ENCODE data around the gene ADAMTS17. TPM values are rescaled to one million over a fixed set of nuclear protein-coding genes. Genes with fewer than 3 reads are reported as not detected.

The ADAMTS17 gene
- total RNA-seq, 1 donor from 2014 or later: 1.5 TPM

- Mint-ChIP-seq H3K4me1 (ENCODE audit: unreplicated experiment) (no peaks in the 10 kb centered on the region), H3K36me3 (ENCODE audit: unreplicated experiment) (no peaks in the 10 kb centered on the region), H3K4me3 (ENCODE audit: unreplicated experiment) (no peak overlapping the region), H3K27ac (ENCODE audit: unreplicated experiment) (no peak overlapping the region), H3K9me3 (ENCODE audit: unreplicated experiment) (peaks cover 1% of the 10 kb centered on the region), H3K27me3 (ENCODE audit: unreplicated experiment) (peaks cover 3% of the 10 kb centered on the region)
- no peak for TF ChIP-seq CTCF (IDR thresholded peaks at IDR 0.05)
- no peak for DNase-seq (ENCODE audit: extremely low spot score, unreplicated experiment)
Observed at GRCh38 chr15:100180921-100181320, 160.9 kb downstream of the ADAMTS17 start.

- H3K27ac Mint-ChIP-seq (ENCODE audit: unreplicated experiment): no peak overlapping the region
- no peaks in the 10 kb centered on the region for H3K4me1 Mint-ChIP-seq (ENCODE audit: unreplicated experiment)
- peaks cover 12% of the 10 kb centered on the region for H3K9me3 Mint-ChIP-seq (ENCODE audit: unreplicated experiment)
- peaks cover 3% of the 10 kb centered on the region for H3K27me3 Mint-ChIP-seq (ENCODE audit: unreplicated experiment)
- DNase-seq (ENCODE audit: extremely low spot score, unreplicated experiment): no peak
- no peaks in the 10 kb centered on the region for H3K36me3 Mint-ChIP-seq (ENCODE audit: unreplicated experiment)
- no peak overlapping the region for H3K4me3 Mint-ChIP-seq (ENCODE audit: unreplicated experiment)
- TF ChIP-seq CTCF (IDR thresholded peaks at IDR 0.05): no peak
Observed at GRCh38 chr15:100175406-100176114, 166.2 kb downstream of the ADAMTS17 start.

- H3K9me3 Mint-ChIP-seq (ENCODE audit: unreplicated experiment): peaks cover 12% of the 10 kb centered on the region
- no peaks in the 10 kb centered on the region for H3K4me1 Mint-ChIP-seq (ENCODE audit: unreplicated experiment)
- no peak overlapping the region for H3K27ac Mint-ChIP-seq (ENCODE audit: unreplicated experiment)
- no peak for TF ChIP-seq CTCF (IDR thresholded peaks at IDR 0.05)
- no peak overlapping the region for H3K4me3 Mint-ChIP-seq (ENCODE audit: unreplicated experiment)
- peaks cover 3% of the 10 kb centered on the region for H3K27me3 Mint-ChIP-seq (ENCODE audit: unreplicated experiment)
- no peak for DNase-seq (ENCODE audit: extremely low spot score, unreplicated experiment)
- no peaks in the 10 kb centered on the region for H3K36me3 Mint-ChIP-seq (ENCODE audit: unreplicated experiment)
Observed at GRCh38 chr15:100174904-100175275, 166.9 kb downstream of the ADAMTS17 start.

- H3K27ac Mint-ChIP-seq (ENCODE audit: unreplicated experiment): no peak overlapping the region
- H3K36me3 Mint-ChIP-seq (ENCODE audit: unreplicated experiment): no peaks in the 10 kb centered on the region
- peaks cover 12% of the 10 kb centered on the region for H3K9me3 Mint-ChIP-seq (ENCODE audit: unreplicated experiment)
- H3K4me1 Mint-ChIP-seq (ENCODE audit: unreplicated experiment): no peaks in the 10 kb centered on the region
- H3K27me3 Mint-ChIP-seq (ENCODE audit: unreplicated experiment): peaks cover 3% of the 10 kb centered on the region
- no peak overlapping the region for H3K4me3 Mint-ChIP-seq (ENCODE audit: unreplicated experiment)
- TF ChIP-seq CTCF (IDR thresholded peaks at IDR 0.05): no peak
- no peak for DNase-seq (ENCODE audit: extremely low spot score, unreplicated experiment)
Observed at GRCh38 chr15:100174159-100174903, 167.4 kb downstream of the ADAMTS17 start.

- Mint-ChIP-seq H3K4me3 (ENCODE audit: unreplicated experiment) (no peak overlapping the region), H3K27ac (ENCODE audit: unreplicated experiment) (no peak overlapping the region), H3K27me3 (ENCODE audit: unreplicated experiment) (no peaks in the 10 kb centered on the region), H3K4me1 (ENCODE audit: unreplicated experiment) (no peaks in the 10 kb centered on the region), H3K9me3 (ENCODE audit: unreplicated experiment) (peaks cover 12% of the 10 kb centered on the region), H3K36me3 (ENCODE audit: unreplicated experiment) (no peaks in the 10 kb centered on the region)
- TF ChIP-seq CTCF (IDR thresholded peaks at IDR 0.05): no peak
- no peak for DNase-seq (ENCODE audit: extremely low spot score, unreplicated experiment)
Observed at GRCh38 chr15:100172356-100173024, 169.3 kb downstream of the ADAMTS17 start.

Data from osteocyte (in vitro differentiated cells).